HEK293 (cell line): ENCODE measurements around the gene ME3.

Experiments
- CTCF ChIP-seq: fragments of 450-650 bp; formaldehyde crosslinking; IDR thresholded peaks from 2 replicates; pipeline ENCODE4 v1.5.1; 2016; ENCODE audit warnings: missing biosample characterization, missing genetic modification characterization
- GLI4 ChIP-seq: fragments of 450-650 bp; formaldehyde crosslinking; IDR thresholded peaks from 2 replicates; pipeline ENCODE4 v1.5.1; 2016; ENCODE audit warnings: missing biosample characterization, missing genetic modification characterization
- MZF1 ChIP-seq: fragments of 450-650 bp; formaldehyde crosslinking; IDR thresholded peaks from 2 replicates; pipeline ENCODE4 v1.5.1; 2017; ENCODE audit warnings: missing biosample characterization, missing genetic modification characterization, borderline replicate concordance
- PBX3 ChIP-seq: sonication (generic); formaldehyde crosslinking; IDR thresholded peaks from 2 replicates; pipeline ENCODE4 v1.8.1; 2022; ENCODE audit warnings: mild to moderate bottlenecking, moderate library complexity, missing genetic modification reagents
- SP2 ChIP-seq: fragments of 450-650 bp; formaldehyde crosslinking; IDR thresholded peaks from 2 replicates; pipeline ENCODE4 v1.5.1; 2016; ENCODE audit warnings: missing biosample characterization, missing genetic modification characterization
- TRIM28 ChIP-seq: IDR thresholded peaks from 2 replicates; pipeline ENCODE4 v1.6.1; 2011; ENCODE audit warnings: low read length, control low read depth, borderline replicate concordance
- ZFHX2 ChIP-seq: fragments of 450-650 bp; formaldehyde crosslinking; conservative IDR thresholded peaks from 2 replicates; pipeline ENCODE4 v1.5.1; 2016; ENCODE audit warnings: missing biosample characterization, missing genetic modification characterization
- ZNF18 ChIP-seq: fragments of 450-650 bp; formaldehyde crosslinking; IDR thresholded peaks from 2 replicates; pipeline ENCODE4 v1.5.1; 2016; ENCODE audit warnings: missing biosample characterization, missing genetic modification characterization
- ZNF221 ChIP-seq: fragments of 450-650 bp; formaldehyde crosslinking; IDR thresholded peaks from 2 replicates; pipeline ENCODE4 v1.5.1; 2017; ENCODE audit warnings: missing biosample characterization, missing genetic modification characterization, borderline replicate concordance
- ZNF239 ChIP-seq: fragments of 450-650 bp; formaldehyde crosslinking; IDR thresholded peaks from 2 replicates; pipeline ENCODE4 v1.5.1; 2016; ENCODE audit warnings: missing biosample characterization, missing genetic modification characterization
- ZNF292 ChIP-seq: fragments of 450-650 bp; formaldehyde crosslinking; IDR thresholded peaks from 2 replicates; pipeline ENCODE4 v1.5.1; 2016; ENCODE audit warnings: low read depth, missing biosample characterization, missing genetic modification characterization, borderline replicate concordance
- ZNF366 ChIP-seq: fragments of 450-650 bp; formaldehyde crosslinking; conservative IDR thresholded peaks from 2 replicates; pipeline ENCODE4 v1.5.1; 2016; ENCODE audit warnings: missing biosample characterization, missing genetic modification characterization
- ZNF501 ChIP-seq: fragments of 450-650 bp; formaldehyde crosslinking; IDR thresholded peaks from 2 replicates; pipeline ENCODE4 v1.5.1; 2016; ENCODE audit warnings: missing biosample characterization, missing genetic modification characterization
- ZNF548 ChIP-seq: fragments of 450-650 bp; formaldehyde crosslinking; IDR thresholded peaks from 2 replicates; pipeline ENCODE4 v1.5.1; 2016; ENCODE audit warnings: missing biosample characterization, missing genetic modification characterization
- ZNF660 ChIP-seq: fragments of 450-650 bp; IDR thresholded peaks from 2 replicates; pipeline ENCODE4 v1.5.1; 2018; ENCODE audit warnings: missing biosample characterization, mild to moderate bottlenecking, missing genetic modification characterization
- ZNF664 ChIP-seq: fragments of 450-650 bp; formaldehyde crosslinking; IDR thresholded peaks from 2 replicates; pipeline ENCODE4 v1.5.1; 2016; ENCODE audit warnings: missing biosample characterization, missing genetic modification characterization
- ZNF670 ChIP-seq: fragments of 450-650 bp; formaldehyde crosslinking; IDR thresholded peaks from 2 replicates; pipeline ENCODE4 v1.5.1; 2016; ENCODE audit warnings: missing biosample characterization, missing genetic modification characterization, low read depth
- ZNF792 ChIP-seq: fragments of 450-650 bp; formaldehyde crosslinking; IDR thresholded peaks from 2 replicates; pipeline ENCODE4 v1.5.1; 2016; ENCODE audit warnings: missing biosample characterization, missing genetic modification characterization
- ZNF837 ChIP-seq: fragments of 450-650 bp; formaldehyde crosslinking; IDR thresholded peaks from 2 replicates; pipeline ENCODE4 v1.5.1; 2016; ENCODE audit warnings: missing biosample characterization, missing genetic modification characterization
- ZSCAN23 ChIP-seq: fragments of 450-650 bp; formaldehyde crosslinking; IDR thresholded peaks from 2 replicates; pipeline ENCODE4 v1.5.1; 2016; ENCODE audit warnings: missing biosample characterization, missing genetic modification characterization
- ZSCAN4 ChIP-seq: fragments of 450-650 bp; formaldehyde crosslinking; IDR thresholded peaks from 2 replicates; pipeline ENCODE4 v1.5.1; 2017; ENCODE audit warnings: missing biosample characterization, missing genetic modification characterization
- TF ChIP-seq, protein P1 (sequence below): fragments of 450-650 bp; formaldehyde crosslinking; IDR thresholded peaks from 2 replicates; pipeline ENCODE4 v1.5.1; 2016; ENCODE audit warnings: missing biosample characterization, missing genetic modification characterization
- TF ChIP-seq, protein P2 (sequence below): fragments of 450-650 bp; formaldehyde crosslinking; IDR thresholded peaks from 2 replicates; pipeline ENCODE4 v1.5.1; 2016; ENCODE audit warnings: missing biosample characterization, missing genetic modification characterization, borderline replicate concordance
- TF ChIP-seq, protein P3 (sequence below): fragments of 450-650 bp; IDR thresholded peaks from 2 replicates; pipeline ENCODE4 v1.5.1; 2018; ENCODE audit warnings: missing biosample characterization, mild to moderate bottlenecking, missing genetic modification characterization

The ME3 gene

DNA sequence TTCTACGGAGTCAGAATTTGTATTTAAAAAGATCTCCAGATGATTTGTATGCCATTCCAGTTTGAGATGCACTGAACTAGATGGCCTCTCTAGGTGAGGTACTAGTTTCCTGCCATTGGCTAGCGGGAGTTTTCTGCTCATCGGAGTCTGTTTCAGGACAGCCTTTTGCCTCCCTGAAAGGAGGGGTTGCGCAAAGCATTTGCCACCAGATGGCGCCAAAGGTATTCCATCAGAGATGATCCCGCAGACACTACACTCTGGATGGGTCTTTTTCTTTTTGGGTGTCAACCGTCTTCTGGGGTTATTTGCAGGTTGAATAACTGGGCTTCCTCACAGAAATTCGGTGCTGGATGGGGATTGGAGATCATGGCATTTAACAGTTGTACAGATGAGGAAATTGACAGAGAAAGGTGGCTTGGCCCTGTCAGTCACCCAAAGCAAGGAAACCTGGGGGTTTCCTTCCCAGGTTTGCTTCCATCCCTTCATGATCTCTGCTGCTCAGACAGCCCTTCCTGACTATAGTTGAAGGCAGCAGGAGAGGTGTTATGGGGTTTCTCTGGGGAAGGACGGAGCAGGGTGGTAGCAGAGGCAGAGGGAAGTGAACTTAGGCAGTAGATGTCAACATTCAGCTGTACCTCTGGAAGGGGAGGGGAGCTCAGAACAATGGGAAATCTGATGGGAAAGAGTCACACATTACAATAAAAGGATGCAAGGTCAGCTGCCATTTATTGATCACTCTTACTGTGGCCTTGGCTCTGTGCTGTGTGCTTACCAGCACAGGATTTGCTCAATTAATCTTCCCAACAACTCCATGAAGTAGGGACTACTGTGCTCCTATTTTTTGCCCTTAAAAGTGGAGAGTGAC lies 216.1 kb downstream of the ME3 start (continued):
- no peak for TF ChIP-seq ZNF837 (tag by site-specific recombination)
- no peak for TF ChIP-seq TRIM28
- no peak for TF ChIP-seq ZNF18
- no peak for TF ChIP-seq ZNF792 (tag by site-specific recombination)
- no peak for TF ChIP-seq ZNF548
- TF ChIP-seq CTCF (tag by site-specific recombination): peak; percentile 67; the same call in 1 of the 2 replicates
- no peak for TF ChIP-seq ZSCAN23
- TF ChIP-seq, protein P1, sequence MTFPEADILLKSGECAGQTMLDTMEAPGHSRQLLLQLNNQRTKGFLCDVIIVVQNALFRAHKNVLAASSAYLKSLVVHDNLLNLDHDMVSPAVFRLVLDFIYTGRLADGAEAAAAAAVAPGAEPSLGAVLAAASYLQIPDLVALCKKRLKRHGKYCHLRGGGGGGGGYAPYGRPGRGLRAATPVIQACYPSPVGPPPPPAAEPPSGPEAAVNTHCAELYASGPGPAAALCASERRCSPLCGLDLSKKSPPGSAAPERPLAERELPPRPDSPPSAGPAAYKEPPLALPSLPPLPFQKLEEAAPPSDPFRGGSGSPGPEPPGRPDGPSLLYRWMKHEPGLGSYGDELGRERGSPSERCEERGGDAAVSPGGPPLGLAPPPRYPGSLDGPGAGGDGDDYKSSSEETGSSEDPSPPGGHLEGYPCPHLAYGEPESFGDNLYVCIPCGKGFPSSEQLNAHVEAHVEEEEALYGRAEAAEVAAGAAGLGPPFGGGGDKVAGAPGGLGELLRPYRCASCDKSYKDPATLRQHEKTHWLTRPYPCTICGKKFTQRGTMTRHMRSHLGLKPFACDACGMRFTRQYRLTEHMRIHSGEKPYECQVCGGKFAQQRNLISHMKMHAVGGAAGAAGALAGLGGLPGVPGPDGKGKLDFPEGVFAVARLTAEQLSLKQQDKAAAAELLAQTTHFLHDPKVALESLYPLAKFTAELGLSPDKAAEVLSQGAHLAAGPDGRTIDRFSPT: no peak
- TF ChIP-seq ZFHX2 (tag by site-specific recombination): no peak
- TF ChIP-seq, protein P2, sequence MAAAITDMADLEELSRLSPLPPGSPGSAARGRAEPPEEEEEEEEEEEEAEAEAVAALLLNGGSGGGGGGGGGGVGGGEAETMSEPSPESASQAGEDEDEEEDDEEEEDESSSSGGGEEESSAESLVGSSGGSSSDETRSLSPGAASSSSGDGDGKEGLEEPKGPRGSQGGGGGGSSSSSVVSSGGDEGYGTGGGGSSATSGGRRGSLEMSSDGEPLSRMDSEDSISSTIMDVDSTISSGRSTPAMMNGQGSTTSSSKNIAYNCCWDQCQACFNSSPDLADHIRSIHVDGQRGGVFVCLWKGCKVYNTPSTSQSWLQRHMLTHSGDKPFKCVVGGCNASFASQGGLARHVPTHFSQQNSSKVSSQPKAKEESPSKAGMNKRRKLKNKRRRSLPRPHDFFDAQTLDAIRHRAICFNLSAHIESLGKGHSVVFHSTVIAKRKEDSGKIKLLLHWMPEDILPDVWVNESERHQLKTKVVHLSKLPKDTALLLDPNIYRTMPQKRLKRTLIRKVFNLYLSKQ (tag by site-specific recombination): no peak
- 0 out of 2 replicates have a peak, but pooled peaks have one; percentile 11 for TF ChIP-seq ZNF366 (tag by site-specific recombination)
- TF ChIP-seq ZSCAN4 (tag by site-specific recombination): no peak
- TF ChIP-seq ZNF292 (tag by site-specific recombination): no peak
- TF ChIP-seq ZNF664 (tag by site-specific recombination): no peak
- 0 out of 2 replicates have a peak, but pooled peaks have one; percentile 32 for TF ChIP-seq PBX3 (CRISPR knock-in tag)
- TF ChIP-seq ZNF501 (tag by site-specific recombination): no peak
- TF ChIP-seq ZNF670 (tag by site-specific recombination): no peak
- TF ChIP-seq SP2 (tag by site-specific recombination): no peak
- TF ChIP-seq MZF1 (tag by site-specific recombination): no peak
- no peak for TF ChIP-seq GLI4 (tag by site-specific recombination)
- TF ChIP-seq, protein P3, sequence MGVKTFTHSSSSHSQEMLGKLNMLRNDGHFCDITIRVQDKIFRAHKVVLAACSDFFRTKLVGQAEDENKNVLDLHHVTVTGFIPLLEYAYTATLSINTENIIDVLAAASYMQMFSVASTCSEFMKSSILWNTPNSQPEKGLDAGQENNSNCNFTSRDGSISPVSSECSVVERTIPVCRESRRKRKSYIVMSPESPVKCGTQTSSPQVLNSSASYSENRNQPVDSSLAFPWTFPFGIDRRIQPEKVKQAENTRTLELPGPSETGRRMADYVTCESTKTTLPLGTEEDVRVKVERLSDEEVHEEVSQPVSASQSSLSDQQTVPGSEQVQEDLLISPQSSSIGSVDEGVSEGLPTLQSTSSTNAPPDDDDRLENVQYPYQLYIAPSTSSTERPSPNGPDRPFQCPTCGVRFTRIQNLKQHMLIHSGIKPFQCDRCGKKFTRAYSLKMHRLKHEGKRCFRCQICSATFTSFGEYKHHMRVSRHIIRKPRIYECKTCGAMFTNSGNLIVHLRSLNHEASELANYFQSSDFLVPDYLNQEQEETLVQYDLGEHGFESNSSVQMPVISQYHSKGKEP (tag by site-specific recombination): no peak
- TF ChIP-seq ZNF239 (tag by site-specific recombination): no peak
- TF ChIP-seq ZNF660: peak; percentile 71; the same call in 1 of the 2 replicates
- no peak for TF ChIP-seq ZNF221
